Measurements from ENCODE around the gene GRK3. TPM values are rescaled to one million over a fixed set of nuclear protein-coding genes. Genes with fewer than 3 reads are reported as not detected.

Gene GRK3
- total RNA-seq, 1 donor from 2014 or later: 12.4 TPM

- peak; percentile 83 for DNase-seq
- peaks cover 5% of the 10 kb centered on the region for H3K27me3 Mint-ChIP-seq (ENCODE audit: unreplicated experiment)
- H3K9me3 Mint-ChIP-seq (ENCODE audit: unreplicated experiment): peaks cover under 1% of the 10 kb centered on the region
- H3K36me3 Mint-ChIP-seq (ENCODE audit: unreplicated experiment): no peaks in the 10 kb centered on the region
- H3K4me3 Mint-ChIP-seq (ENCODE audit: unreplicated experiment): peak overlapping the region; percentile 30
- peaks cover 9% of the 10 kb centered on the region for H3K4me1 Mint-ChIP-seq (ENCODE audit: low read depth, unreplicated experiment)
- H3K27ac Mint-ChIP-seq (ENCODE audit: unreplicated experiment): peak overlapping the region; percentile 79
- TF ChIP-seq CTCF (IDR thresholded peaks at IDR 0.05; ENCODE audit: partially characterized antibody, unreplicated experiment): no peak
Observed at GRCh38 chr22:25775531-25775930, 211.1 kb downstream of the GRK3 start.

GRCh38 chr22:25777411-25777810 lies 212.9 kb downstream of the GRK3 start:
- Mint-ChIP-seq H3K4me3 (ENCODE audit: unreplicated experiment) (no peak overlapping the region), H3K27me3 (ENCODE audit: unreplicated experiment) (peaks cover 8% of the 10 kb centered on the region), H3K27ac (ENCODE audit: unreplicated experiment) (no peak overlapping the region), H3K9me3 (ENCODE audit: unreplicated experiment) (peaks cover 7% of the 10 kb centered on the region), H3K4me1 (ENCODE audit: low read depth, unreplicated experiment) (peaks cover 15% of the 10 kb centered on the region), H3K36me3 (ENCODE audit: unreplicated experiment) (peaks cover 4% of the 10 kb centered on the region)
- no peak for DNase-seq
- no peak for TF ChIP-seq CTCF (IDR thresholded peaks at IDR 0.05; ENCODE audit: partially characterized antibody, unreplicated experiment)

- H3K27ac Mint-ChIP-seq (ENCODE audit: unreplicated experiment): no peak overlapping the region
- no peak overlapping the region for H3K4me3 Mint-ChIP-seq (ENCODE audit: unreplicated experiment)
- H3K27me3 Mint-ChIP-seq (ENCODE audit: unreplicated experiment): peaks cover 8% of the 10 kb centered on the region
- peaks cover 4% of the 10 kb centered on the region for H3K36me3 Mint-ChIP-seq (ENCODE audit: unreplicated experiment)
- no peak for DNase-seq
- no peak for TF ChIP-seq CTCF (IDR thresholded peaks at IDR 0.05; ENCODE audit: partially characterized antibody, unreplicated experiment)
- peaks cover 7% of the 10 kb centered on the region for H3K9me3 Mint-ChIP-seq (ENCODE audit: unreplicated experiment)
- peaks cover 15% of the 10 kb centered on the region for H3K4me1 Mint-ChIP-seq (ENCODE audit: low read depth, unreplicated experiment)
Observed at GRCh38 chr22:25777870-25778269, 213.4 kb downstream of the GRK3 start.

Other genes starting within 250 kb of the GRK3 start
- 0.25 TPM for gene MYO18B, start 177.5 kb downstream of the GRK3 start, total RNA-seq (ENCODE audit: unreplicated experiment)